Keratinocyte (primary cell): ENCODE results near the gene RASEF.

Experiments used
- CTCF ChIP-seq, 3 experiments: IDR thresholded peaks in 1 of 3; conservative IDR thresholded peaks in 1 of 3; optimal IDR thresholded peaks in 1 of 3; 2 replicates in 2 of 3; 3 replicates in 1 of 3; pipeline versions ENCODE3 to v1.5.1; 2011; ENCODE audit warnings: low read length in 3 of 3, mild to moderate bottlenecking in 3 of 3, moderate library complexity in 2 of 3, control low read depth in 1 of 3, inconsistent platforms in 1 of 3; ENCODE audit not compliant: insufficient read depth in 2 of 3; ENCODE audit errors: extremely low read depth in 1 of 3
- EZH2 ChIP-seq: IDR thresholded peaks from one replicate; pipeline ENCODE4 v1.6.1; 2012; ENCODE audit warnings: inconsistent platforms, mild to moderate bottlenecking, low read length, moderate library complexity

DNA sequence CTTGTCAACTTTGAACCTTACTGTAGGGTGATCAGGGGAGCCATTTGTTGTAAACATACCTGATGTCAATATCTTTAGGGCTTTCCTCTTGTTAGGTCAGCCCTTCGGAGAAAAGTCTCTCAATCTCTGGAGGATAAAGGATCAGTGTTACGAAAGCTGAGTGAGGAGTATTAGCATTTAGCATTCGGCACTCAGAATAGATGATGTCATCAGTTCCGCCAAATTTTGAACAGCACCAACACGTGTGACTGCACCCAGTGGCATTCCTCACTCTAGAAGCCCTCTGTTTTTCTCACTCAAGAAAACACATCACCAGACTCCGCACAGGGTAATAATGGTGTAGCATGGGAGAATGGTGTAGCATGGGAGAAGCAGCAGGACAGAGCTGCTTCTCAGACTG, 87.8 kb downstream of the RASEF start:
- TF ChIP-seq CTCF (optimal IDR thresholded peaks at IDR 0.05 in 1 of 3, IDR thresholded peaks at IDR 0.05 in 1 of 3, conservative IDR thresholded peaks at IDR 0.05 in 1 of 3; ENCODE audit: extremely low read depth in 1 of 3, insufficient read depth in 2 of 3, low read length in 3 of 3), result no peak
- TF ChIP-seq EZH2, result no peak
